NB4 (cell line): ENCODE results near the gene OR2T35.

Source experiments
- POLR2A ChIP-seq: IDR thresholded peaks from 2 replicates; pipeline ENCODE4 v1.6.1; 2011; ENCODE audit warnings: mild to moderate bottlenecking; ENCODE audit not compliant: insufficient read length; ENCODE audit errors: extremely low read depth
- TF ChIP-seq, protein P1 (sequence below): IDR thresholded peaks from one replicate; pipeline ENCODE4 v1.5.1; 2012; ENCODE audit warnings: low read depth, low read length

DNA sequence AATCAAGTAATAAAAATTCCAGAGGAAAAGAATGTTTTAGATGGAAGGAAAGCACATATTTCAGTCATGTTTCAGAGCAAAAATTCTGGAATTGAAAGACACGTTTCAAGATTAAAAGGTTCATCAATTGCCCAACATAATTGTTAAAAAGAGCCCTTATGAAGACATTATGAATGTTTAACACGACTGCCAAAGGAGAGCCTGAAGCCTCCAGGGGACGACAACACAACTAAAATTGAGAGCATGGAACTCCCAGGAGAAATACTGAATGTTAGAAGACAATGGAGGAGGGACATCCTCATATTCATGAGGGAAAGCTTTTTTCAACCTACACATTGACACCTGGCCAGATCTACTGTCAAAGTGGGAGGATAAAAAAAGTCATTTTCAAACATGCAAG, 26.2 kb downstream of the OR2T35 start:
- TF ChIP-seq, protein P1, sequence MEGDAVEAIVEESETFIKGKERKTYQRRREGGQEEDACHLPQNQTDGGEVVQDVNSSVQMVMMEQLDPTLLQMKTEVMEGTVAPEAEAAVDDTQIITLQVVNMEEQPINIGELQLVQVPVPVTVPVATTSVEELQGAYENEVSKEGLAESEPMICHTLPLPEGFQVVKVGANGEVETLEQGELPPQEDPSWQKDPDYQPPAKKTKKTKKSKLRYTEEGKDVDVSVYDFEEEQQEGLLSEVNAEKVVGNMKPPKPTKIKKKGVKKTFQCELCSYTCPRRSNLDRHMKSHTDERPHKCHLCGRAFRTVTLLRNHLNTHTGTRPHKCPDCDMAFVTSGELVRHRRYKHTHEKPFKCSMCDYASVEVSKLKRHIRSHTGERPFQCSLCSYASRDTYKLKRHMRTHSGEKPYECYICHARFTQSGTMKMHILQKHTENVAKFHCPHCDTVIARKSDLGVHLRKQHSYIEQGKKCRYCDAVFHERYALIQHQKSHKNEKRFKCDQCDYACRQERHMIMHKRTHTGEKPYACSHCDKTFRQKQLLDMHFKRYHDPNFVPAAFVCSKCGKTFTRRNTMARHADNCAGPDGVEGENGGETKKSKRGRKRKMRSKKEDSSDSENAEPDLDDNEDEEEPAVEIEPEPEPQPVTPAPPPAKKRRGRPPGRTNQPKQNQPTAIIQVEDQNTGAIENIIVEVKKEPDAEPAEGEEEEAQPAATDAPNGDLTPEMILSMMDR: peak; percentile 82
- TF ChIP-seq POLR2A: no peak
